A549 (cell line): ENCODE data around the gene PRELID3B. TPM values are rescaled to one million over a fixed set of nuclear protein-coding genes. Genes with fewer than 3 reads are reported as not detected.

Source experiments
- ATAC-seq, 2 experiments: fragments of 200-7000 bp in 1 of 2; fragments of >200 bp in 1 of 2; cut with Nextera tagmentation in 1 of 2; cut with Tn5 transposase in 1 of 2; 3 replicates each; pipeline versions ENCODE4 v1.8.0 to v1.9.1; 2018 to 2020; ENCODE audit warnings: mild to moderate bottlenecking in 1 of 2, moderate library complexity in 1 of 2
- CTCF ChIA-PET: fragments of 300-600 bp; sonication (Branson Sonifier 250); formaldehyde crosslinking; extraction: SDS; loops from one replicate; lab custom pipeline; 2021; ENCODE audit warnings: antibody characterized with exemption, inconsistent platforms; lab: Yijun Ruan, JAX
- POLR2A ChIA-PET: fragments of 350-600 bp; formaldehyde crosslinking; extraction: SDS; loops from one replicate; lab custom pipeline; 2021; ENCODE audit warnings: antibody characterized with exemption, inconsistent platforms; lab: Yijun Ruan, JAX
- DNase-seq, 2 experiments: peaks; one replicate each; pipeline versions ENCODE4 v3.0.0 to v3.0.0-alpha.2; 2011 to 2016; ENCODE audit warnings: low read depth in 1 of 2, low spot score in 1 of 2
- FAIRE-seq: peaks from 2 replicates; lab custom pipeline; 2011; peaks lifted over from hg19 to GRCh38; lab: Jason Lieb, UNC
- H3K27ac ChIP-seq, 2 experiments: fragments of >200 bp; sonication (Bioruptor Twin); formaldehyde crosslinking; 3 replicates each; pipeline ENCODE4 v1.5.1; 2016 to 2017
- H3K4me1 ChIP-seq: fragments of >200 bp; sonication (Bioruptor Twin); formaldehyde crosslinking; 3 replicates; pipeline ENCODE4 v1.6.1; 2016
- H3K4me2 ChIP-seq: fragments of >200 bp; sonication (Bioruptor Twin); formaldehyde crosslinking; 3 replicates; pipeline ENCODE4 v1.6.1; 2016
- H3K4me3 ChIP-seq: fragments of >200 bp; sonication (Bioruptor Twin); formaldehyde crosslinking; 3 replicates; pipeline ENCODE4 v1.5.1; 2016
- H3K9me3 ChIP-seq: fragments of >200 bp; sonication (Bioruptor Twin); formaldehyde crosslinking; 3 replicates; pipeline ENCODE4 v1.6.1; 2016
- CBX2 ChIP-seq: fragments of 200-600 bp; sonication (generic); IDR thresholded peaks from 2 replicates; pipeline ENCODE4 v1.6.1; 2016; ENCODE audit warnings: low read depth, mild to moderate bottlenecking, borderline replicate concordance
- E2F6 ChIP-seq: IDR thresholded peaks from 2 replicates; pipeline ENCODE4 v1.6.1; 2012; ENCODE audit warnings: low read depth, borderline replicate concordance
- ELK1 ChIP-seq: fragments of 150-350 bp; IDR thresholded peaks from 2 replicates; pipeline ENCODE4 v1.6.1; 2014; ENCODE audit warnings: low read depth, mild to moderate bottlenecking, low read length
- ESRRA ChIP-seq: fragments of 150-350 bp; IDR thresholded peaks from 2 replicates; pipeline ENCODE4 v1.6.1; 2014; ENCODE audit warnings: mild to moderate bottlenecking, low read length, borderline replicate concordance
- FOSB ChIP-seq: fragments of 250-450 bp; sonication (Bioruptor Pico); IDR thresholded peaks from 2 replicates; pipeline ENCODE4 v1.5.0; 2020; ENCODE audit warnings: mild to moderate bottlenecking, moderate library complexity
- FOXS1 ChIP-seq: fragments of 250-450 bp; sonication (Bioruptor Pico); IDR thresholded peaks from 2 replicates; pipeline ENCODE4 v1.5.0; 2020; ENCODE audit warnings: mild to moderate bottlenecking, moderate library complexity
- GATA3 ChIP-seq: IDR thresholded peaks from 2 replicates; pipeline ENCODE4 v1.6.1; 2012; ENCODE audit warnings: borderline replicate concordance
- HES2 ChIP-seq: fragments of >200 bp; sonication (Bioruptor Twin); formaldehyde crosslinking; IDR thresholded peaks from 2 replicates; pipeline ENCODE4 v1.6.1; 2016
- HOXB13 ChIP-seq: fragments of 250-450 bp; sonication (Bioruptor Pico); IDR thresholded peaks from 2 replicates; pipeline ENCODE4 v1.5.0; 2020; ENCODE audit warnings: low read depth, mild to moderate bottlenecking, moderate library complexity
- JUN ChIP-seq, 2 experiments: fragments of >200 bp; sonication (Bioruptor Twin); formaldehyde crosslinking; IDR thresholded peaks; 2 replicates in 1 of 2; 3 replicates in 1 of 2; pipeline ENCODE4 v1.6.1; 2016 to 2017
- JUNB ChIP-seq: fragments of >200 bp; sonication (Bioruptor Twin); formaldehyde crosslinking; IDR thresholded peaks from 2 replicates; pipeline ENCODE4 v1.6.1; 2016
- KDM1A ChIP-seq: fragments of 200-600 bp; sonication (generic); IDR thresholded peaks from 2 replicates; pipeline ENCODE4 v1.6.1; 2016; ENCODE audit warnings: low read depth, mild to moderate bottlenecking
- KDM5A ChIP-seq: fragments of 200-600 bp; sonication (generic); IDR thresholded peaks from 2 replicates; pipeline ENCODE4 v1.6.1; 2016; ENCODE audit warnings: antibody characterized with exemption, mild to moderate bottlenecking
- MAX ChIP-seq: IDR thresholded peaks from 2 replicates; pipeline ENCODE4 v1.6.1; 2012
- MYC ChIP-seq: IDR thresholded peaks from 2 replicates; pipeline ENCODE4 v1.6.1; 2012; ENCODE audit warnings: mild to moderate bottlenecking, inconsistent platforms, low read length, improper control_type of control experiment, borderline replicate concordance
- NFE2L2 ChIP-seq: fragments of 150-350 bp; conservative IDR thresholded peaks from 2 replicates; pipeline ENCODE4 v1.6.1; 2014; ENCODE audit warnings: low read length
- NR3C1 ChIP-seq: fragments of >200 bp; sonication (Bioruptor Twin); formaldehyde crosslinking; IDR thresholded peaks from 3 replicates; pipeline ENCODE4 v1.6.1; 2017
- PHF8 ChIP-seq: fragments of 200-600 bp; sonication (generic); IDR thresholded peaks from 2 replicates; pipeline ENCODE4 v1.6.1; 2016; ENCODE audit warnings: low read depth, mild to moderate bottlenecking, antibody characterized with exemption, moderate library complexity, borderline replicate concordance
- POLR2A ChIP-seq: IDR thresholded peaks from 2 replicates; pipeline ENCODE4 v1.6.1; 2012; ENCODE audit warnings: mild to moderate bottlenecking, low read length
- RAD21 ChIP-seq, 2 experiments: fragments of >200 bp in 1 of 2; sonication (Bioruptor Twin) in 1 of 2; formaldehyde crosslinking in 1 of 2; IDR thresholded peaks in 1 of 2; conservative IDR thresholded peaks in 1 of 2; 2 replicates in 1 of 2; 3 replicates in 1 of 2; pipeline ENCODE4 v1.6.1; 2012 to 2018; ENCODE audit warnings: inconsistent platforms in 1 of 2
- RARB ChIP-seq: fragments of 250-450 bp; sonication (Bioruptor Pico); IDR thresholded peaks from 2 replicates; pipeline ENCODE4 v1.8.0; 2021; ENCODE audit warnings: mild to moderate bottlenecking, moderate library complexity
- RCOR1 ChIP-seq: fragments of 150-350 bp; IDR thresholded peaks from 2 replicates; pipeline ENCODE4 v1.6.1; 2014; ENCODE audit warnings: antibody characterized with exemption, low read length, low read depth
- RNF2 ChIP-seq: fragments of 200-600 bp; sonication (generic); IDR thresholded peaks from 2 replicates; pipeline ENCODE4 v1.6.1; 2016; ENCODE audit warnings: low read depth, mild to moderate bottlenecking, antibody characterized with exemption, moderate library complexity, borderline replicate concordance
- TP53 ChIP-seq: fragments of 250-450 bp; sonication (Bioruptor Pico); IDR thresholded peaks from 2 replicates; pipeline ENCODE4 v1.5.0; 2021; ENCODE audit warnings: mild to moderate bottlenecking, moderate library complexity
- ZC3H11A ChIP-seq: fragments of 450-650 bp; IDR thresholded peaks from 2 replicates; pipeline ENCODE4 v1.6.1; 2014; ENCODE audit warnings: antibody characterized with exemption, mild to moderate bottlenecking
- WGBS: methylation state at CpG from one replicate; pipeline ENCODE4 v1.1.6; 2017; ENCODE audit errors: missing lambda C conversion rate; 5-methylcytosine and 5-hydroxymethylcytosine counted together
- polyA plus RNA-seq, 4 experiments: library from polyadenylated mRNA; depleted of rRNA in 3 of 4; stranded (reverse); fragments of >200 nt; fragmentation: RNase III in 1 of 4; extraction: RNeasy Plus Mini Kit Qiagen cat#74134 plus additional on column Dnase treatment in 1 of 4; gene quantifications; 2 replicates in 3 of 4; 3 replicates in 1 of 4; pipeline ENCODE4 v1.2.3, GENCODE V29; 2011 to 2017
- TF ChIP-seq, protein P1 (sequence below): fragments of 250-450 bp; sonication (Bioruptor Pico); IDR thresholded peaks from 2 replicates; pipeline ENCODE4 v1.5.0; 2021; ENCODE audit warnings: mild to moderate bottlenecking, moderate library complexity, borderline replicate concordance
- TF ChIP-seq, protein P2 (sequence below): fragments of 450-650 bp; IDR thresholded peaks from 2 replicates; pipeline ENCODE4 v1.6.1; 2014; ENCODE audit warnings: antibody characterized with exemption

The PRELID3B gene
- polyA plus RNA-seq, 2 of the 4 experiments (the other 2 are of a cell fraction), result 85.6 to 143 TPM

GRCh38 chr20:58989196-58989595 is 53.4 kb downstream of the PRELID3B start:
- Histone ChIP-seq H3K9me3 (no peaks in the 10 kb centered on the region), H3K27ac (no peak overlapping the region), H3K4me1 (0 out of 3 replicates have a peak, but pooled peaks cover 3% of the 10 kb centered on the region), H3K4me3 (no peak overlapping the region)
- FAIRE-seq (no peak), ATAC-seq (no peak), DNase-seq (no peak)
- POLR2A ChIA-PET, result interaction anchor here (1.2 kb wide), 1 partner anchor 467 kb away, joined by 3 read pairs; no protein-coding TSS in a partner anchor
- WGBS, result 82% methylated on average over 10 of the region's 10 CpGs
- CTCF ChIA-PET, result interaction anchor here (0.8 to 1.1 kb wide), 2 partner anchors 9 to 17 kb away, joined by 3 read pairs; no protein-coding TSS in a partner anchor
- no peak for TF ChIP-seq NR3C1
- no peak for TF ChIP-seq TP53
- TF ChIP-seq, protein P1, sequence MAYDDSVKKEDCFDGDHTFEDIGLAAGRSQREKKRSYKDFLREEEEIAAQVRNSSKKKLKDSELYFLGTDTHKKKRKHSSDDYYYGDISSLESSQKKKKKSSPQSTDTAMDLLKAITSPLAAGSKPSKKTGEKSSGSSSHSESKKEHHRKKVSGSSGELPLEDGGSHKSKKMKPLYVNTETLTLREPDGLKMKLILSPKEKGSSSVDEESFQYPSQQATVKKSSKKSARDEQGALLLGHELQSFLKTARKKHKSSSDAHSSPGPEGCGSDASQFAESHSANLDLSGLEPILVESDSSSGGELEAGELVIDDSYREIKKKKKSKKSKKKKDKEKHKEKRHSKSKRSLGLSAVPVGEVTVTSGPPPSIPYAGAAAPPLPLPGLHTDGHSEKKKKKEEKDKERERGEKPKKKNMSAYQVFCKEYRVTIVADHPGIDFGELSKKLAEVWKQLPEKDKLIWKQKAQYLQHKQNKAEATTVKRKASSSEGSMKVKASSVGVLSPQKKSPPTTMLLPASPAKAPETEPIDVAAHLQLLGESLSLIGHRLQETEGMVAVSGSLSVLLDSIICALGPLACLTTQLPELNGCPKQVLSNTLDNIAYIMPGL (CRISPR knock-in tag), result no peak
- TF ChIP-seq HOXB13 (CRISPR knock-in tag), result no peak
- TF ChIP-seq RAD21 (conservative IDR thresholded peaks at IDR 0.05 in 1 of 2, IDR thresholded peaks at IDR 0.05 in 1 of 2), result no peak
- TF ChIP-seq ZC3H11A, result no peak
- no peak for TF ChIP-seq FOXS1 (CRISPR knock-in tag)
- TF ChIP-seq FOSB (CRISPR knock-in tag), result no peak
- TF ChIP-seq RARB (CRISPR knock-in tag), result no peak
- TF ChIP-seq E2F6, result no peak
- no peak for TF ChIP-seq RCOR1
- no peak for TF ChIP-seq MAX
- no peak for TF ChIP-seq PHF8
- no peak for TF ChIP-seq HES2
- no peak for TF ChIP-seq CBX2
- TF ChIP-seq KDM1A, result no peak
- TF ChIP-seq ELK1, result no peak
- no peak for TF ChIP-seq KDM5A
- TF ChIP-seq, protein P2, sequence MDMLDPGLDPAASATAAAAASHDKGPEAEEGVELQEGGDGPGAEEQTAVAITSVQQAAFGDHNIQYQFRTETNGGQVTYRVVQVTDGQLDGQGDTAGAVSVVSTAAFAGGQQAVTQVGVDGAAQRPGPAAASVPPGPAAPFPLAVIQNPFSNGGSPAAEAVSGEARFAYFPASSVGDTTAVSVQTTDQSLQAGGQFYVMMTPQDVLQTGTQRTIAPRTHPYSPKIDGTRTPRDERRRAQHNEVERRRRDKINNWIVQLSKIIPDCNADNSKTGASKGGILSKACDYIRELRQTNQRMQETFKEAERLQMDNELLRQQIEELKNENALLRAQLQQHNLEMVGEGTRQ, result no peak
- no peak for TF ChIP-seq MYC
- TF ChIP-seq, all 56 proteins: peak for 0
- no peak overlapping the region for H3K4me2 ChIP-seq

GRCh38 chr20:58988565-58988882 is 54.1 kb downstream of the PRELID3B start:
- POLR2A ChIA-PET, result no interaction called here
- no peak overlapping the region for H3K4me2 ChIP-seq
- no peak overlapping the region for H3K27ac ChIP-seq
- ATAC-seq, result no peak
- TF ChIP-seq GATA3 (no peak), RAD21 (conservative IDR thresholded peaks at IDR 0.05 in 1 of 2, IDR thresholded peaks at IDR 0.05 in 1 of 2) (no peak), RNF2 (no peak), NFE2L2 (no peak), POLR2A (no peak), ESRRA (no peak), CBX2 (no peak), JUNB (no peak), JUN (IDR thresholded peaks at IDR 0.05) (no peak)
- DNase-seq, result no peak
- 92% methylated on average over 5 of the region's 6 CpGs for WGBS
- H3K4me3 ChIP-seq, result no peak overlapping the region
- H3K4me1 ChIP-seq, result 0 out of 3 replicates have a peak, but pooled peaks cover 1% of the 10 kb centered on the region
- no peaks in the 10 kb centered on the region for H3K9me3 ChIP-seq
- FAIRE-seq, result no peak
- CTCF ChIA-PET, result interaction anchor here (1.1 kb wide), 1 partner anchor 18 kb away, joined by 3 read pairs; no protein-coding TSS in a partner anchor
